Suprapubic skin (tissue), 3 donors: ENCODE measurements around the gene WDR38.

Source experiments
- POLR2AphosphoS5 ChIP-seq, 3 donors: sonication (generic); formaldehyde crosslinking; IDR thresholded peaks; one replicate each; pipeline ENCODE4 v1.6.1; 2017; ENCODE audit warnings: antibody characterized with exemption in 3 of 3
- TF ChIP-seq, protein P1 (sequence below), 2 donors: fragments of 200-600 bp in 1 of 2; fragments of 450-650 bp in 1 of 2; sonication (generic) in 1 of 2; IDR thresholded peaks; one replicate each; pipeline ENCODE4 v1.5.1; 2016 to 2019; ENCODE audit warnings: antibody characterized with exemption in 2 of 2, mild to moderate bottlenecking in 1 of 2, moderate library complexity in 1 of 2

DNA sequence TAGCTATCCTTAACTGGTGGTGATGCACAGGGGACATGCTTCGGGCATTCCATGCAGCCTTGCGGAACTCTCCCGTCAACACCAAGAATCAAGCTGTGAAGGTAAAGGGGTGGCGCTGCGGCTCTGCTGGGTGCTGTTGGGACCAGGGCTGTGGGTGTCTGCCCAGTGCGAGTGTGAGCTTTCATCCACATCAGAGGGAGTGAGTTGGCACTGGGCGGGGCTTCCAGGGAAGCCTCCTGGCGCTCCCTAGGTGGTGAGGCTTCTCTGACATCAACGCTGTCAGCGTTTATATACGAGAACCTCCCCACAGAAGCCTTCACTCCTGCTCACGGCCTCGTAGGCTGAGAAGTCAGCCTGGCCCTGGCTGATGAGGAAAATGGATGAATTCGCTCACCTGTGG lies 20.4 kb downstream of the WDR38 start:
- TF ChIP-seq, protein P1, sequence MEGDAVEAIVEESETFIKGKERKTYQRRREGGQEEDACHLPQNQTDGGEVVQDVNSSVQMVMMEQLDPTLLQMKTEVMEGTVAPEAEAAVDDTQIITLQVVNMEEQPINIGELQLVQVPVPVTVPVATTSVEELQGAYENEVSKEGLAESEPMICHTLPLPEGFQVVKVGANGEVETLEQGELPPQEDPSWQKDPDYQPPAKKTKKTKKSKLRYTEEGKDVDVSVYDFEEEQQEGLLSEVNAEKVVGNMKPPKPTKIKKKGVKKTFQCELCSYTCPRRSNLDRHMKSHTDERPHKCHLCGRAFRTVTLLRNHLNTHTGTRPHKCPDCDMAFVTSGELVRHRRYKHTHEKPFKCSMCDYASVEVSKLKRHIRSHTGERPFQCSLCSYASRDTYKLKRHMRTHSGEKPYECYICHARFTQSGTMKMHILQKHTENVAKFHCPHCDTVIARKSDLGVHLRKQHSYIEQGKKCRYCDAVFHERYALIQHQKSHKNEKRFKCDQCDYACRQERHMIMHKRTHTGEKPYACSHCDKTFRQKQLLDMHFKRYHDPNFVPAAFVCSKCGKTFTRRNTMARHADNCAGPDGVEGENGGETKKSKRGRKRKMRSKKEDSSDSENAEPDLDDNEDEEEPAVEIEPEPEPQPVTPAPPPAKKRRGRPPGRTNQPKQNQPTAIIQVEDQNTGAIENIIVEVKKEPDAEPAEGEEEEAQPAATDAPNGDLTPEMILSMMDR (IDR thresholded peaks at IDR 0.05) = no peak
- no peak for TF ChIP-seq POLR2AphosphoS5 (IDR thresholded peaks at IDR 0.05)
